ENCODE results near the gene HOXA9. TPM values are rescaled to one million over a fixed set of nuclear protein-coding genes. Genes with fewer than 3 reads are reported as not detected.
A peak's percentile ranks its signal among the peaks of the same experiment; 100 is the strongest.

HOXA9 gene
- total RNA-seq, 2 donors from 2014 or later, result 14.7 to 57.0 TPM

- Histone ChIP-seq H3K27me3 (replicated peaks; ENCODE audit: insufficient read depth) (no peaks in the 10 kb centered on the region), H3K9me3 (no peaks in the 10 kb centered on the region), H3K36me3 (no peaks in the 10 kb centered on the region), H3K27ac (peak overlapping the region; percentile 96 to 97), H3K4me3 (peak overlapping the region; percentile 76 to 81), H3K4me1 (replicated peaks) (no peaks in the 10 kb centered on the region)
- no peak for TF ChIP-seq CTCF (IDR thresholded peaks at IDR 0.05)
- TF ChIP-seq POLR2AphosphoS5 (IDR thresholded peaks at IDR 0.05), result no peak
- TF ChIP-seq POLR2A (IDR thresholded peaks at IDR 0.05), result peak; percentile 11
- intact Hi-C loops (cut with DNase I), result loop anchor here (10.0 kb wide), 1 partner anchor 724 kb away; no protein-coding TSS in a partner anchor
- 2% methylated on average over 14 of the region's 14 CpGs for WGBS
- DNase-seq (ENCODE audit: low spot score), result no peak
These were observed 35.6 kb upstream of the HOXA9 start for GRCh38 chr7:27200761-27201579.

GRCh38 chr7:27199849-27200760, 34.8 kb upstream of the HOXA9 start, which contains the start of gene HOXA13:
TSS of gene HOXA13 (minus strand) at chr7:27200091. CDS start at chr7:27200077, 14 bp downstream.
- intact Hi-C loops (cut with DNase I), result loop anchor here (5.0 to 10.0 kb wide), 4 partner anchors 542 to 897 kb away; partner anchors contain the start of gene TAX1BP1
- no peaks in the 10 kb centered on the region for H3K4me1 ChIP-seq (replicated peaks)
- peak; percentile 91 for DNase-seq (ENCODE audit: low spot score)
- no peaks in the 10 kb centered on the region for H3K9me3 ChIP-seq
- 1% methylated on average over 57 of the region's 99 CpGs for WGBS
- no peaks in the 10 kb centered on the region for H3K27me3 ChIP-seq (replicated peaks; ENCODE audit: insufficient read depth)
- H3K4me3 ChIP-seq, result peak within 1 kb of the TSS; percentile 76 to 81
- peak in 2 of 4 experiments; percentile 6 to 30 for TF ChIP-seq CTCF (IDR thresholded peaks at IDR 0.05)
- TF ChIP-seq POLR2A (IDR thresholded peaks at IDR 0.05), result peak; percentile 88
- peak; percentile 87 for TF ChIP-seq POLR2AphosphoS5 (IDR thresholded peaks at IDR 0.05)
- H3K36me3 ChIP-seq, result no peaks in the 10 kb centered on the region
- peak within 1 kb of the TSS; percentile 96 to 97 for H3K27ac ChIP-seq

GRCh38 chr7:27198871-27199801, 33.8 kb upstream of the HOXA9 start:
- H3K4me3 ChIP-seq, result peak overlapping the region; percentile 76 to 81

More at GRCh38 chr7:27198871-27199801, 33.8 kb upstream of the HOXA9 start:
- Histone ChIP-seq H3K27ac (peak overlapping the region; percentile 96 to 97), H3K27me3 (replicated peaks; ENCODE audit: insufficient read depth) (no peaks in the 10 kb centered on the region), H3K4me1 (replicated peaks) (no peaks in the 10 kb centered on the region), H3K9me3 (no peaks in the 10 kb centered on the region), H3K36me3 (no peaks in the 10 kb centered on the region)
- intact Hi-C loops (cut with DNase I), result loop anchor here (5.0 kb wide), 3 partner anchors 543 to 898 kb away; partner anchors contain the start of gene TAX1BP1
- TF ChIP-seq POLR2AphosphoS5 (IDR thresholded peaks at IDR 0.05), result no peak
- TF ChIP-seq POLR2A (IDR thresholded peaks at IDR 0.05), result no peak
- no peak for TF ChIP-seq CTCF (IDR thresholded peaks at IDR 0.05)
- 0% methylated on average over 33 of the region's 93 CpGs for WGBS
- DNase-seq (ENCODE audit: low spot score), result peak; percentile 21
